ENCODE data around the gene CCDC150.

DNA sequence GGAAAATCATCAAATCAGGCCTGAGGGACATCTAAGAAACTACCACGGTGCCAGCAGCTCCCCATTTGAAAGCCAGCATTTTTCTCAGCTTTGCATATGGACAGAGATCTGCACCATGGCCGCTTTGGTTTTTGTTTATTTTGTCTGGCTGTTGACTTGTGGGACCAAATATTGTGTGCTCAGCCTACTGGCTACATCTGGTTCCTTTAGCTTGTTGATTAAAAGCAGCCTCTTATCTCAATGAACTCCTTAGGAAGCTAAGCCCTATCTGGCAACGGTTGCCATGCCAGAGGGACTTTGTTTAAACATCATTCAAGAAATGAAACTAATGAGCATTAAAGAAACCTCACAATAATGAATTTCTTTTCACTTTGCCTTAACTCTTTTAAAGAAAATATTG lies 32.4 kb upstream of the CCDC150 start:
- TF ChIP-seq, protein P1, sequence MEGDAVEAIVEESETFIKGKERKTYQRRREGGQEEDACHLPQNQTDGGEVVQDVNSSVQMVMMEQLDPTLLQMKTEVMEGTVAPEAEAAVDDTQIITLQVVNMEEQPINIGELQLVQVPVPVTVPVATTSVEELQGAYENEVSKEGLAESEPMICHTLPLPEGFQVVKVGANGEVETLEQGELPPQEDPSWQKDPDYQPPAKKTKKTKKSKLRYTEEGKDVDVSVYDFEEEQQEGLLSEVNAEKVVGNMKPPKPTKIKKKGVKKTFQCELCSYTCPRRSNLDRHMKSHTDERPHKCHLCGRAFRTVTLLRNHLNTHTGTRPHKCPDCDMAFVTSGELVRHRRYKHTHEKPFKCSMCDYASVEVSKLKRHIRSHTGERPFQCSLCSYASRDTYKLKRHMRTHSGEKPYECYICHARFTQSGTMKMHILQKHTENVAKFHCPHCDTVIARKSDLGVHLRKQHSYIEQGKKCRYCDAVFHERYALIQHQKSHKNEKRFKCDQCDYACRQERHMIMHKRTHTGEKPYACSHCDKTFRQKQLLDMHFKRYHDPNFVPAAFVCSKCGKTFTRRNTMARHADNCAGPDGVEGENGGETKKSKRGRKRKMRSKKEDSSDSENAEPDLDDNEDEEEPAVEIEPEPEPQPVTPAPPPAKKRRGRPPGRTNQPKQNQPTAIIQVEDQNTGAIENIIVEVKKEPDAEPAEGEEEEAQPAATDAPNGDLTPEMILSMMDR (IDR thresholded peaks at IDR 0.05 in 8 of 11, conservative IDR thresholded peaks at IDR 0.05 in 3 of 11) = no peak
- TF ChIP-seq POLR2A (IDR thresholded peaks at IDR 0.05) = no peak
- TF ChIP-seq POLR2AphosphoS5 (IDR thresholded peaks at IDR 0.05) = no peak
